Measurements from ENCODE around the gene DNAH2. TPM values are rescaled to one million over a fixed set of nuclear protein-coding genes. Genes with fewer than 3 reads are reported as not detected.

DNAH2 gene
- total RNA-seq, 1 donor from 2014 or later: 0.09 TPM

DNA sequence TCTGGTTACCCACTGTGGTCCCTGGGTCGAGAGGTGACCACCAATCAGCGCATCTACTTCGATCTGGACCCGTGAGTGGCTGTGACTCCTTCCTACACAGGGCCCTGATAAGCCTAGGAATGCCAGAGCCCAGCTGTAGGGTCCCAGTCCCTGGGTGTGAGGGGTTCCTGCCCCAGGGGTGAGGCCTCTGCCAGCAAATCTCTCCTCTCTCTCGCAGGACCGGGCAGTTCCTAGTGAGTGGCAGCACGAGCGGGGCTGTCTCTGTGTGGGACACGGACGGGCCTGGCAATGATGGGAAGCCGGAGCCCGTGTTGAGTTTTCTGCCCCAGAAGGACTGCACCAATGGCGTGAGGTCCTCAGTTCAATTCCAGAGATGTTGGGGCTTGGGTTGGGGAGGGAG lies 14.8 kb upstream of the DNAH2 start:
- H3K79me2 ChIP-seq (ENCODE audit: low read depth): peaks cover 4% of the 10 kb centered on the region
- H3K27me3 ChIP-seq: peaks cover 15% of the 10 kb centered on the region
- peaks cover 22% of the 10 kb centered on the region for H3F3A ChIP-seq (ENCODE audit: low read depth)
- no peak overlapping the region for H3K9ac ChIP-seq
- TF ChIP-seq EZH2 (IDR thresholded peaks at IDR 0.05): no peak
- TF ChIP-seq, protein P1, sequence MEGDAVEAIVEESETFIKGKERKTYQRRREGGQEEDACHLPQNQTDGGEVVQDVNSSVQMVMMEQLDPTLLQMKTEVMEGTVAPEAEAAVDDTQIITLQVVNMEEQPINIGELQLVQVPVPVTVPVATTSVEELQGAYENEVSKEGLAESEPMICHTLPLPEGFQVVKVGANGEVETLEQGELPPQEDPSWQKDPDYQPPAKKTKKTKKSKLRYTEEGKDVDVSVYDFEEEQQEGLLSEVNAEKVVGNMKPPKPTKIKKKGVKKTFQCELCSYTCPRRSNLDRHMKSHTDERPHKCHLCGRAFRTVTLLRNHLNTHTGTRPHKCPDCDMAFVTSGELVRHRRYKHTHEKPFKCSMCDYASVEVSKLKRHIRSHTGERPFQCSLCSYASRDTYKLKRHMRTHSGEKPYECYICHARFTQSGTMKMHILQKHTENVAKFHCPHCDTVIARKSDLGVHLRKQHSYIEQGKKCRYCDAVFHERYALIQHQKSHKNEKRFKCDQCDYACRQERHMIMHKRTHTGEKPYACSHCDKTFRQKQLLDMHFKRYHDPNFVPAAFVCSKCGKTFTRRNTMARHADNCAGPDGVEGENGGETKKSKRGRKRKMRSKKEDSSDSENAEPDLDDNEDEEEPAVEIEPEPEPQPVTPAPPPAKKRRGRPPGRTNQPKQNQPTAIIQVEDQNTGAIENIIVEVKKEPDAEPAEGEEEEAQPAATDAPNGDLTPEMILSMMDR (IDR thresholded peaks at IDR 0.05): no peak
- no peak for TF ChIP-seq EZH2phosphoT487 (IDR thresholded peaks at IDR 0.05)
- Mint-ChIP-seq H3K9me3 (no peaks in the 10 kb centered on the region), H3K4me3 (no peak overlapping the region), H3K36me3 (peaks cover 9% of the 10 kb centered on the region), H3K27me3 (ENCODE audit: insufficient read depth, low read depth) (peaks cover 6% of the 10 kb centered on the region), H3K4me1 (peaks cover 40% of the 10 kb centered on the region), H3K27ac (peak overlapping the region; percentile 99)
- H3K4me1 ChIP-seq: peaks cover 19% of the 10 kb centered on the region
- DNase-seq (ENCODE audit: low spot score): no peak
- H3K36me3 ChIP-seq: peaks cover 3% of the 10 kb centered on the region
- H3K4me3 ChIP-seq: no peak overlapping the region
- H3K4me2 ChIP-seq: no peak overlapping the region
- peaks cover 29% of the 10 kb centered on the region for H4K20me1 ChIP-seq (ENCODE audit: low read depth)
- H3K9me3 ChIP-seq (ENCODE audit: low read depth): no peaks in the 10 kb centered on the region
- H3K27ac ChIP-seq: no peak overlapping the region
- H2AFZ ChIP-seq (replicated peaks): no peak overlapping the region

DNA sequence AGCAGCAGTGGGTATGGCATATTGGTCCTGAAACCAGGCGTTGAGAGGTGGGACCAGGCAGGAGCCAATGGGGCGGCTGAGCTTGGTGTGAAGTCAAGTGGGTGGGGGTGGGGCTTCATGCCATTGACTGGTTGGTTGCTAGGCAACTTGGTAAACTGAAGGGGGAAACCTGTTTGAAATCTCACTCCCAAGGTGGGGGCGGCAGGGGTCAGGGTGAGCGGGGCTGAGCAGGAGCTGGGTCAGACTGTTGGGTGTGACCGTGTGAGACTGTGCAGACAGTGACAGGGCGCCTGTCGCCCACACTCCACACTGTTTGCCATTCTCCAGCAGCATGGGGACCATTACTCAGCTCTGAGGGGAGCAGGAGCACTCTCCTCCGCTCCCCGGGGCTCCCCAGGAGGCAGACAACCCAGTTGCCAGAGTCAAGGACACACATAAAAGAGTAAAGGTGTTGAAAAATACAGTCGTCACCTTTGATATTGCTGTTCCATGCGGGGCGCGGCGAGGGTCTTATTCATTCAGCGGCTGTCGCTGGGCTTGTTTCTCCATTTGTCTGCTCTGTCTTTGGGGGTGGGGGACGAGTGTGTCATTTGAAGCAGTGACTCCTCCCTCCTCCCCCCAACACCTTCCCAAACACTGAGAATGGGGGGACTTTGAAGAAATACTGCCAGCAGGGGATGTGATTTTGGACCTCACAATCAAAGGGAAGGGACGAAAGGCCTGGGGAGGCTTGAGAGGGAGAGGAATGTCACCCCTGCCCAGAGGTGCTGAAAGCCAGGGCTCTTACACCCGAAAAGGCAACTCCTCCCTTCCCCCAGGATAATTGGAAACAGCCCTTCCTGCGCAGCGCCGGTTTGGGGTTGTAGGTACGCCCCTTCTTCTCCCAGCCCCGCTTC lies 13.7 kb upstream of the DNAH2 start:
- peak; percentile 92 for DNase-seq (ENCODE audit: low spot score)
- no peaks in the 10 kb centered on the region for H3K9me3 ChIP-seq (ENCODE audit: low read depth)
- Mint-ChIP-seq H3K4me3 (peak overlapping the region; percentile 98), H3K27ac (peak overlapping the region; percentile 99), H3K36me3 (peaks cover 7% of the 10 kb centered on the region), H3K9me3 (no peaks in the 10 kb centered on the region), H3K27me3 (ENCODE audit: insufficient read depth, low read depth) (peaks cover 3% of the 10 kb centered on the region), H3K4me1 (peaks cover 43% of the 10 kb centered on the region)
- TF ChIP-seq, protein P1 (IDR thresholded peaks at IDR 0.05): no peak
- TF ChIP-seq EZH2phosphoT487 (IDR thresholded peaks at IDR 0.05): no peak
- no peak for TF ChIP-seq EZH2 (IDR thresholded peaks at IDR 0.05)
- H2AFZ ChIP-seq (replicated peaks): no peak overlapping the region
- H3K27me3 ChIP-seq: peaks cover 15% of the 10 kb centered on the region
- peaks cover 22% of the 10 kb centered on the region for H3F3A ChIP-seq (ENCODE audit: low read depth)
- H3K4me1 ChIP-seq: peaks cover 19% of the 10 kb centered on the region
- H4K20me1 ChIP-seq (ENCODE audit: low read depth): peaks cover 29% of the 10 kb centered on the region
- H3K79me2 ChIP-seq (ENCODE audit: low read depth): peaks cover 4% of the 10 kb centered on the region
- H3K27ac ChIP-seq: no peak overlapping the region
- no peaks in the 10 kb centered on the region for H3K36me3 ChIP-seq
- H3K4me3 ChIP-seq: peak overlapping the region; percentile 96
- H3K9ac ChIP-seq: no peak overlapping the region
- peak overlapping the region; percentile 98 for H3K4me2 ChIP-seq

DNA sequence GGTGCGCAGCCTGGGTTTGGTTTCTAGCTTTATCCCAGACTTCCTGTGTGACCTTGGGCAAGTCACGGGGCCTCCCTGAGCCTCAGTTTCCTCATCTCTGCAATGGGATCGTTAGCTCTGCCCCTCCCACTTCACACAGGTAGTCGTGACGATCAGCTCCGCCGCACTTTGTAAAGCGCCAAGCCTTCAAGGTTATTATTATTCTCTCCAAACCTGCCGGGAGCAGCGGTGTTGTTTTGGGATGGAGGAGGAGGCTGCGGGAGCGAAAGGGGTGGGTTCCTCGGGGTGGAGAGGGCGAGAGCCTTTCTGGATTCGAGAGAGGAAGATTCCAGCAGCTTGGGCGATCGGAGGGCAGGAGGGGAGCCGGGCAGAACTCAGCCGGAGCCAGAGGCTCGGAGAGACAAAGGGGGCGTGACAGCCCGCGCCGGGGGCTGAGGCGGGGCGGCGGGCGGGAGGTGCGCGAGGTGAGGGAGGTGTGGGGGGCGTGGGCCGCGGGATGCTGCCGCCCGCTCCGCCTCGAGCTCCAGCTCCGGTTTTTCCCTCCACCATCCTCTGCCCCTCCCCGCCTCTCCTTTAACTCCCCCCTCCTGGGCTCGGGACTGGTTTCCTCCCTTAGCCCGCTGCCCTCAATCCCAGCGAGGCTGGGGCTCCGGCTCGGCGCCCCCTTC lies 12.8 kb upstream of the DNAH2 start, which contains the start of gene EFNB3:
TSS of gene EFNB3 (plus strand) at position 602 of the 668 bp plus-strand sequence. CDS start 397 bp downstream, outside the sequence.
- Histone ChIP-seq H3F3A (ENCODE audit: low read depth) (peaks cover 22% of the 10 kb centered on the region), H3K4me1 (peaks cover 19% of the 10 kb centered on the region), H3K27ac (no peak within 1 kb of the TSS), H3K4me3 (peak within 1 kb of the TSS; percentile 96), H3K4me2 (peak within 1 kb of the TSS; percentile 98), H2AFZ (replicated peaks) (peak within 1 kb of the TSS; percentile 69), H3K9ac (peak within 1 kb of the TSS; percentile 14), H3K36me3 (no peaks in the 10 kb centered on the region), H3K27me3 (peaks cover 15% of the 10 kb centered on the region), H3K79me2 (ENCODE audit: low read depth) (peaks cover 4% of the 10 kb centered on the region), H3K9me3 (ENCODE audit: low read depth) (no peaks in the 10 kb centered on the region), H4K20me1 (ENCODE audit: low read depth) (peaks cover 29% of the 10 kb centered on the region)
- TF ChIP-seq, protein P1 (IDR thresholded peaks at IDR 0.05): peak; percentile 1
- no peak for TF ChIP-seq EZH2 (IDR thresholded peaks at IDR 0.05)
- H3K4me3 Mint-ChIP-seq: peak within 1 kb of the TSS; percentile 98
- peak; percentile 92 for DNase-seq (ENCODE audit: low spot score)
- H3K9me3 Mint-ChIP-seq: no peaks in the 10 kb centered on the region
- H3K36me3 Mint-ChIP-seq: peaks cover 11% of the 10 kb centered on the region
- H3K27ac Mint-ChIP-seq: peak within 1 kb of the TSS; percentile 99
- peaks cover 46% of the 10 kb centered on the region for H3K4me1 Mint-ChIP-seq
- H3K27me3 Mint-ChIP-seq (ENCODE audit: insufficient read depth, low read depth): peaks cover 3% of the 10 kb centered on the region

All from neural progenitor cell (in vitro differentiated cells).